Cardiac muscle cell (in vitro differentiated cells and primary cell): ENCODE results near the gene FETUB. TPM values are rescaled to one million over a fixed set of nuclear protein-coding genes. Genes with fewer than 3 reads are reported as not detected.
A peak's percentile ranks its signal among the peaks of the same experiment; 100 is the strongest.
"Not testable (repeated sequence)": the region's sequence is repeated elsewhere in the genome, so short reads cannot be mapped to it uniquely, and the experiment has no call there.

ENCODE experiments used
- DNase-seq, 2 donors: peaks; one replicate each; pipeline versions ENCODE4 v3.0.0 to v3.0.0-alpha.2; 2010 to 2017; ENCODE audit warnings: low read depth in 1 of 2, low spot score in 1 of 2
- H3K27ac ChIP-seq: fragments of 200-600 bp; sonication (generic); 2 replicates; pipeline ENCODE4 v1.5.1; 2016
- H3K27me3 ChIP-seq: fragments of 200-600 bp; sonication (generic); 2 replicates; pipeline ENCODE4 v1.6.0; 2016; ENCODE audit warnings: control low read depth
- H3K36me3 ChIP-seq: fragments of 200-600 bp; sonication (generic); 2 replicates; pipeline ENCODE4 v1.5.1; 2016; ENCODE audit warnings: control low read depth
- H3K4me1 ChIP-seq: fragments of 200-600 bp; sonication (generic); 2 replicates; pipeline ENCODE4 v1.8.1; 2017; ENCODE audit warnings: low read depth, mild to moderate bottlenecking, mixed run types
- H3K4me3 ChIP-seq: fragments of 200-600 bp; sonication (generic); 2 replicates; pipeline ENCODE4 v1.5.1; 2016; ENCODE audit warnings: mild to moderate bottlenecking
- H3K9me3 ChIP-seq: fragments of 200-600 bp; sonication (generic); 2 replicates; pipeline ENCODE4 v1.5.1; 2017; ENCODE audit warnings: low read depth, mild to moderate bottlenecking, control low read depth
- polyA plus RNA-seq: library from polyadenylated mRNA; unstranded; fragments of >200 nt; fragmentation: Nextera tagmentation; extraction: Ambion mirVana; gene quantifications from 2 replicates; pipeline ENCODE4 v1.2.1, GENCODE V29; 2016
- total RNA-seq: library from RNA; depleted of rRNA; stranded (reverse); fragments of >200 nt; gene quantifications from 2 replicates; pipeline ENCODE4 v1.2.3, GENCODE V29; 2016
- TF ChIP-seq, protein P1 (sequence below): IDR thresholded peaks from 2 replicates; pipeline ENCODE4 v1.5.1; 2012; ENCODE audit warnings: low read depth, mild to moderate bottlenecking, low read length

FETUB gene
- total and polyA plus RNA-seq, 2 experiments from 2014 or later = not detected

DNA sequence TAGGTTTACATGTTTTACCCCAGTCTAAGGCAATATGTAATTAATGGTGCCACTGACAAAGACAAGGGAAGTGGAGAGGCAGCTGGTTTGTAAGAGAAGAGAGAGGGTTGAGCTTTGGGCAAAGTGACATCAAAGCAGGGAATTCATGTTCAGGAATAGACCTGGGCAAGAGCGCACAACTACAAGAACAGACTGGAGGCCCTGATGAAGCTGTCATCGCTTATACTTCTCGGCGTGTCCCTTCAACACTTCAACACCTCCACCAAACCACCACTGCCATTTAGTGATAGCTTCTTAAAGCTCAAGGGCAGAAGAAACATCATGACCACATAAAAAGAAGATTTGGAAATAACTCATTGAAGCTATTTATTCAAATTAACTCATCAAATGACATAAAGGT lies 57.3 kb downstream of the FETUB start:
- Histone ChIP-seq H3K9me3 (no peaks in the 10 kb centered on the region), H3K4me1 (peaks cover 5% of the 10 kb centered on the region), H3K27ac (no peak overlapping the region), H3K36me3 (no peaks in the 10 kb centered on the region), H3K4me3 (no peak overlapping the region), H3K27me3 (no peaks in the 10 kb centered on the region)
- DNase-seq = peak in 1 of 2 donors; percentile 71
- TF ChIP-seq, protein P1, sequence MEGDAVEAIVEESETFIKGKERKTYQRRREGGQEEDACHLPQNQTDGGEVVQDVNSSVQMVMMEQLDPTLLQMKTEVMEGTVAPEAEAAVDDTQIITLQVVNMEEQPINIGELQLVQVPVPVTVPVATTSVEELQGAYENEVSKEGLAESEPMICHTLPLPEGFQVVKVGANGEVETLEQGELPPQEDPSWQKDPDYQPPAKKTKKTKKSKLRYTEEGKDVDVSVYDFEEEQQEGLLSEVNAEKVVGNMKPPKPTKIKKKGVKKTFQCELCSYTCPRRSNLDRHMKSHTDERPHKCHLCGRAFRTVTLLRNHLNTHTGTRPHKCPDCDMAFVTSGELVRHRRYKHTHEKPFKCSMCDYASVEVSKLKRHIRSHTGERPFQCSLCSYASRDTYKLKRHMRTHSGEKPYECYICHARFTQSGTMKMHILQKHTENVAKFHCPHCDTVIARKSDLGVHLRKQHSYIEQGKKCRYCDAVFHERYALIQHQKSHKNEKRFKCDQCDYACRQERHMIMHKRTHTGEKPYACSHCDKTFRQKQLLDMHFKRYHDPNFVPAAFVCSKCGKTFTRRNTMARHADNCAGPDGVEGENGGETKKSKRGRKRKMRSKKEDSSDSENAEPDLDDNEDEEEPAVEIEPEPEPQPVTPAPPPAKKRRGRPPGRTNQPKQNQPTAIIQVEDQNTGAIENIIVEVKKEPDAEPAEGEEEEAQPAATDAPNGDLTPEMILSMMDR = no peak

DNA sequence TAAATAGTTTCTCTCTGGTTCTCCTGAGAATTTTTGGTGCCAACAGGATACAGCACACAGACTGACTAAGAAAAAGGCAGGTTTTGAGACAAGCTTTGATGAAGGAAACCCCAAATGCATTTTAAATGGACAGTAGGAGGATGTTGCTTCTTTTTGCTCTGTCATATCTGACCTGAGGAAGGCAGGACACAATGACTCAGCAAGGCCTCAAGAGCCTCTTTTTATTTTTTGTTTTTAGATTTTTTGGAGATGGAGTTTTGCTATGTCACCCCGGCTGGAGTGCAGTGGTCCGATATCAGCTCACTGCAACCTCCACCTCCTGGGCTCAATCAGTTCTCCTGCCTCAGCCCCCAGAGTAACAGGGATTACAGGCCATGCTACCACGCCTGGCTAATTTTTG lies 60.1 kb downstream of the FETUB start:
- Histone ChIP-seq H3K27ac (no peak overlapping the region), H3K36me3 (no peaks in the 10 kb centered on the region), H3K9me3 (no peaks in the 10 kb centered on the region), H3K4me3 (no peak overlapping the region), H3K4me1 (peaks cover 5% of the 10 kb centered on the region), H3K27me3 (no peaks in the 10 kb centered on the region)
- TF ChIP-seq, protein P1 = no peak
- no peak for DNase-seq

DNA sequence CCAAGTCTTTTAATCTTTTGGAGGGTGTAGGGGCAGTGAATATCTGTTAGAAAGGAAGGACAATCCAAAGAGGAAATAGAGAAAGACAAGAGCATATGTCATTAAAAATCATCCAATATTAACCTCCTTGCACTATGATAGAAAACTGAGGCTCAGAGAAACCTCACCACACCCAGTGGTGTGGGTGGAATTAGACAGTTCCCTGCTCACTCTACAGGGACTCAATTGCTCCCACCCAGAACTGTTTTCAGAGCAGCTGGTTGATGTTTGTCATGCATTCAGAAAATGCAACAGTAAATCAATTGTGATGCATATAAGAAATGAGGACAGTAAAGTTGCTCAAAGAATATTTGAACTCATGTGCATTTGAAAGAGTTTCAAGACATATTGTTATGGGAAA lies 62.3 kb downstream of the FETUB start:
- not testable (repeated sequence) for H3K27me3 ChIP-seq, DNase-seq, H3K4me3 ChIP-seq, H3K9me3 ChIP-seq, H3K27ac ChIP-seq, H3K36me3 ChIP-seq, H3K4me1 ChIP-seq

Other genes starting within 250 kb of the FETUB start
- 0.69 and 1.3 TPM in 2 replicates for gene CRYGS, start 96.0 kb upstream of the FETUB start, total RNA-seq
- gene CRYGS, start 96.0 kb upstream of the FETUB start, polyA plus RNA-seq = 0.12 and 1.1 TPM in 2 replicates
- gene TBCCD1, start 73.1 kb upstream of the FETUB start, total RNA-seq = 10.9 and 13.4 TPM in 2 replicates
- 16.4 and 22.2 TPM in 2 replicates for gene TBCCD1, start 73.1 kb upstream of the FETUB start, polyA plus RNA-seq
- 47.4 and 114 TPM in 2 replicates for gene DNAJB11, start 69.7 kb upstream of the FETUB start, total RNA-seq
- 56.6 and 144 TPM in 2 replicates for gene DNAJB11, start 69.7 kb upstream of the FETUB start, polyA plus RNA-seq
- not detected in 2 replicates for gene AHSG, start 27.3 kb upstream of the FETUB start, total RNA-seq
- gene AHSG, start 27.3 kb upstream of the FETUB start, polyA plus RNA-seq = 0.59 TPM in 1 of 2 replicates, not detected in the other
- not detected in 2 replicates for gene HRG, start 25.6 kb downstream of the FETUB start, total RNA-seq
- not detected in 2 replicates for gene HRG, start 25.6 kb downstream of the FETUB start, polyA plus RNA-seq
- gene KNG1, start 77.0 kb downstream of the FETUB start, total RNA-seq = not detected in 2 replicates
- not detected in 2 replicates for gene KNG1, start 77.0 kb downstream of the FETUB start, polyA plus RNA-seq
- 621 and 911 TPM in 2 replicates for gene EIF4A2, start 143.2 kb downstream of the FETUB start, total RNA-seq
- 359 and 471 TPM in 2 replicates for gene EIF4A2, start 143.2 kb downstream of the FETUB start, polyA plus RNA-seq
- gene RFC4, start 166.1 kb downstream of the FETUB start, total RNA-seq = 23.0 and 37.5 TPM in 2 replicates
- gene RFC4, start 166.1 kb downstream of the FETUB start, polyA plus RNA-seq = 34.0 and 47.4 TPM in 2 replicates
- gene ADIPOQ, start 202.3 kb downstream of the FETUB start, total RNA-seq = not detected in 2 replicates
- gene ADIPOQ, start 202.3 kb downstream of the FETUB start, polyA plus RNA-seq = not detected in 2 replicates